ENCODE data around the gene TEX11.
"Not testable (repeated sequence)": the region's sequence is repeated elsewhere in the genome, so short reads cannot be mapped to it uniquely, and the experiment has no call there.

The TEX11 gene

GRCh38 chrX:70527053-70527452 lies 381.5 kb downstream of the TEX11 start:
- Histone ChIP-seq H3K9ac (ENCODE audit: low read length) (no peak overlapping the region), H2AFZ (ENCODE audit: insufficient read depth, low read length, poor library complexity) (no peak overlapping the region), H4K8ac (ENCODE audit: low read depth, low read length) (no peak overlapping the region), H3K79me1 (ENCODE audit: low read length) (no peaks in the 10 kb centered on the region), H3K36me3 (ENCODE audit: control insufficient read depth in 1 of 2, insufficient read depth in 2 of 2, low read length in 2 of 2) (no peaks in the 10 kb centered on the region), H2AK5ac (ENCODE audit: low read length) (no peak overlapping the region), H4K12ac (ENCODE audit: low read depth, low read length) (no peak overlapping the region), H3K14ac (ENCODE audit: low read length) (no peak overlapping the region), H3K4me3 (ENCODE audit: low read depth, low read length) (no peak overlapping the region), H3K9me3 (ENCODE audit: insufficient read depth, low read depth, low read length) (no peaks in the 10 kb centered on the region), H3K27me3 (ENCODE audit: insufficient read depth, low read length) (no peaks in the 10 kb centered on the region), H3K79me2 (ENCODE audit: control insufficient read depth, insufficient read depth, low read length, poor library complexity) (no peaks in the 10 kb centered on the region), H3K27ac (ENCODE audit: low read depth, low read length) (no peak overlapping the region), H3K18ac (ENCODE audit: low read length) (no peak overlapping the region), H3K4ac (ENCODE audit: low read depth, low read length) (no peak overlapping the region), H3K23ac (ENCODE audit: low read length) (no peak overlapping the region), H3K4me2 (ENCODE audit: low read length) (no peak overlapping the region), H2BK120ac (ENCODE audit: insufficient read depth, low read length, poor library complexity) (no peak overlapping the region), H2BK12ac (ENCODE audit: low read length) (no peak overlapping the region), H2BK5ac (ENCODE audit: low read depth, low read length, poor library complexity) (no peak overlapping the region), H3K4me1 (ENCODE audit: control insufficient read depth in 1 of 2, insufficient read depth in 2 of 2, low read length in 2 of 2) (no peaks in the 10 kb centered on the region), H4K91ac (ENCODE audit: low read depth, low read length) (no peak overlapping the region)
- no peak for DNase-seq

- H4K12ac ChIP-seq (ENCODE audit: low read depth, low read length), result no peak overlapping the region
- H2BK12ac ChIP-seq (ENCODE audit: low read length), result no peak overlapping the region
- H3K18ac ChIP-seq (ENCODE audit: low read length), result no peak overlapping the region
- no peak overlapping the region for H4K91ac ChIP-seq (ENCODE audit: low read depth, low read length)
- no peaks in the 10 kb centered on the region for H3K79me2 ChIP-seq (ENCODE audit: control insufficient read depth, insufficient read depth, low read length, poor library complexity)
- no peak overlapping the region for H2AK5ac ChIP-seq (ENCODE audit: low read length)
- no peak overlapping the region for H4K8ac ChIP-seq (ENCODE audit: low read depth, low read length)
- H2AFZ ChIP-seq (ENCODE audit: insufficient read depth, low read length, poor library complexity), result no peak overlapping the region
- no CpG with 5 or more reads among the region's 8 CpGs for WGBS (ENCODE audit: extremely low coverage, insufficient coverage, insufficient read length)
- no peak overlapping the region for H3K4me2 ChIP-seq (ENCODE audit: low read length)
- no peaks in the 10 kb centered on the region for H3K27me3 ChIP-seq (ENCODE audit: insufficient read depth, low read length)
- H3K36me3 ChIP-seq (ENCODE audit: control insufficient read depth in 1 of 2, insufficient read depth in 2 of 2, low read length in 2 of 2), result no peaks in the 10 kb centered on the region
- no peak for DNase-seq
- no peak overlapping the region for H2BK120ac ChIP-seq (ENCODE audit: insufficient read depth, low read length, poor library complexity)
- no peaks in the 10 kb centered on the region for H3K4me1 ChIP-seq (ENCODE audit: control insufficient read depth in 1 of 2, insufficient read depth in 2 of 2, low read length in 2 of 2)
- no peak overlapping the region for H3K14ac ChIP-seq (ENCODE audit: low read length)
- no peak overlapping the region for H2BK5ac ChIP-seq (ENCODE audit: low read depth, low read length, poor library complexity)
- no peaks in the 10 kb centered on the region for H3K79me1 ChIP-seq (ENCODE audit: low read length)
- H3K23ac ChIP-seq (ENCODE audit: low read length), result no peak overlapping the region
- H3K4me3 ChIP-seq (ENCODE audit: low read depth, low read length), result no peak overlapping the region
- H3K9ac ChIP-seq (ENCODE audit: low read length), result no peak overlapping the region
- no peaks in the 10 kb centered on the region for H3K9me3 ChIP-seq (ENCODE audit: insufficient read depth, low read depth, low read length)
- no peak overlapping the region for H3K4ac ChIP-seq (ENCODE audit: low read depth, low read length)
- no peak overlapping the region for H3K27ac ChIP-seq (ENCODE audit: low read depth, low read length)
Observed at GRCh38 chrX:70525733-70526132, 382.8 kb downstream of the TEX11 start.

GRCh38 chrX:70515692-70516091 lies 392.8 kb downstream of the TEX11 start:
- not testable (repeated sequence) for H3K4me3 ChIP-seq (ENCODE audit: low read depth, low read length); H3K4me2 ChIP-seq (ENCODE audit: low read length); H2BK120ac ChIP-seq (ENCODE audit: insufficient read depth, low read length, poor library complexity); H3K79me2 ChIP-seq (ENCODE audit: control insufficient read depth, insufficient read depth, low read length, poor library complexity); H3K79me1 ChIP-seq (ENCODE audit: low read length); H3K18ac ChIP-seq (ENCODE audit: low read length); DNase-seq; H3K9ac ChIP-seq (ENCODE audit: low read length); H4K8ac ChIP-seq (ENCODE audit: low read depth, low read length); H3K9me3 ChIP-seq (ENCODE audit: insufficient read depth, low read depth, low read length); H2AK5ac ChIP-seq (ENCODE audit: low read length); H3K27ac ChIP-seq (ENCODE audit: low read depth, low read length); H2AFZ ChIP-seq (ENCODE audit: insufficient read depth, low read length, poor library complexity); H3K36me3 ChIP-seq (ENCODE audit: control insufficient read depth in 1 of 2, insufficient read depth in 2 of 2, low read length in 2 of 2); H2BK12ac ChIP-seq (ENCODE audit: low read length); H3K27me3 ChIP-seq (ENCODE audit: insufficient read depth, low read length); H4K91ac ChIP-seq (ENCODE audit: low read depth, low read length); H2BK5ac ChIP-seq (ENCODE audit: low read depth, low read length, poor library complexity); H3K14ac ChIP-seq (ENCODE audit: low read length); H3K23ac ChIP-seq (ENCODE audit: low read length); H3K4me1 ChIP-seq (ENCODE audit: control insufficient read depth in 1 of 2, insufficient read depth in 2 of 2, low read length in 2 of 2); H4K12ac ChIP-seq (ENCODE audit: low read depth, low read length); H3K4ac ChIP-seq (ENCODE audit: low read depth, low read length)
- no CpG with 5 or more reads among the region's 1 CpG for WGBS (ENCODE audit: extremely low coverage, insufficient coverage, insufficient read length)

GRCh38 chrX:70515270-70515669 lies 393.2 kb downstream of the TEX11 start:
- H3K36me3 ChIP-seq (ENCODE audit: control insufficient read depth in 1 of 2, insufficient read depth in 2 of 2, low read length in 2 of 2); H2BK12ac ChIP-seq (ENCODE audit: low read length); DNase-seq; H3K79me2 ChIP-seq (ENCODE audit: control insufficient read depth, insufficient read depth, low read length, poor library complexity); H3K79me1 ChIP-seq (ENCODE audit: low read length); H3K23ac ChIP-seq (ENCODE audit: low read length); H2BK120ac ChIP-seq (ENCODE audit: insufficient read depth, low read length, poor library complexity); H3K4me1 ChIP-seq (ENCODE audit: control insufficient read depth in 1 of 2, insufficient read depth in 2 of 2, low read length in 2 of 2); H4K12ac ChIP-seq (ENCODE audit: low read depth, low read length); H2AK5ac ChIP-seq (ENCODE audit: low read length); H4K91ac ChIP-seq (ENCODE audit: low read depth, low read length); H3K14ac ChIP-seq (ENCODE audit: low read length); H3K9ac ChIP-seq (ENCODE audit: low read length); H3K4ac ChIP-seq (ENCODE audit: low read depth, low read length); H4K8ac ChIP-seq (ENCODE audit: low read depth, low read length); H3K27me3 ChIP-seq (ENCODE audit: insufficient read depth, low read length); H2AFZ ChIP-seq (ENCODE audit: insufficient read depth, low read length, poor library complexity); H3K27ac ChIP-seq (ENCODE audit: low read depth, low read length); H2BK5ac ChIP-seq (ENCODE audit: low read depth, low read length, poor library complexity); H3K9me3 ChIP-seq (ENCODE audit: insufficient read depth, low read depth, low read length); H3K4me2 ChIP-seq (ENCODE audit: low read length); H3K18ac ChIP-seq (ENCODE audit: low read length); H3K4me3 ChIP-seq (ENCODE audit: low read depth, low read length): not testable (repeated sequence)
- WGBS (ENCODE audit: extremely low coverage, insufficient coverage, insufficient read length), result no CpG with 5 or more reads among the region's 4 CpGs

GRCh38 chrX:70509078-70509477 lies 399.4 kb downstream of the TEX11 start:
- no peak overlapping the region for H3K4me2 ChIP-seq (ENCODE audit: low read length)
- H3K79me2 ChIP-seq (ENCODE audit: control insufficient read depth, insufficient read depth, low read length, poor library complexity), result no peaks in the 10 kb centered on the region
- H4K91ac ChIP-seq (ENCODE audit: low read depth, low read length), result no peak overlapping the region
- no peak overlapping the region for H3K4ac ChIP-seq (ENCODE audit: low read depth, low read length)
- H2AK5ac ChIP-seq (ENCODE audit: low read length), result no peak overlapping the region
- no peak overlapping the region for H3K23ac ChIP-seq (ENCODE audit: low read length)
- H3K14ac ChIP-seq (ENCODE audit: low read length), result no peak overlapping the region
- H4K12ac ChIP-seq (ENCODE audit: low read depth, low read length), result no peak overlapping the region
- no peaks in the 10 kb centered on the region for H3K9me3 ChIP-seq (ENCODE audit: insufficient read depth, low read depth, low read length)
- H3K27ac ChIP-seq (ENCODE audit: low read depth, low read length), result no peak overlapping the region
- no peak overlapping the region for H3K9ac ChIP-seq (ENCODE audit: low read length)
- H3K36me3 ChIP-seq (ENCODE audit: control insufficient read depth in 1 of 2, insufficient read depth in 2 of 2, low read length in 2 of 2), result peaks cover 3 to 6% of the 10 kb centered on the region in 2 experiments
- no peak overlapping the region for H2BK12ac ChIP-seq (ENCODE audit: low read length)
- H3K79me1 ChIP-seq (ENCODE audit: low read length), result no peaks in the 10 kb centered on the region
- no peak overlapping the region for H2BK5ac ChIP-seq (ENCODE audit: low read depth, low read length, poor library complexity)
- no peak overlapping the region for H2AFZ ChIP-seq (ENCODE audit: insufficient read depth, low read length, poor library complexity)
- no peaks in the 10 kb centered on the region for H3K27me3 ChIP-seq (ENCODE audit: insufficient read depth, low read length)
- H3K4me1 ChIP-seq (ENCODE audit: control insufficient read depth in 1 of 2, insufficient read depth in 2 of 2, low read length in 2 of 2), result no peaks in the 10 kb centered on the region
- DNase-seq, result no peak
- H2BK120ac ChIP-seq (ENCODE audit: insufficient read depth, low read length, poor library complexity), result no peak overlapping the region
- no CpG with 5 or more reads among the region's 4 CpGs for WGBS (ENCODE audit: extremely low coverage, insufficient coverage, insufficient read length)
- no peak overlapping the region for H3K4me3 ChIP-seq (ENCODE audit: low read depth, low read length)
- H4K8ac ChIP-seq (ENCODE audit: low read depth, low read length), result no peak overlapping the region
- no peak overlapping the region for H3K18ac ChIP-seq (ENCODE audit: low read length)
